ENCODE data around the gene FOXP2.
"Not testable (repeated sequence)": the region's sequence is repeated elsewhere in the genome, so short reads cannot be mapped to it uniquely, and the experiment has no call there.

DNA sequence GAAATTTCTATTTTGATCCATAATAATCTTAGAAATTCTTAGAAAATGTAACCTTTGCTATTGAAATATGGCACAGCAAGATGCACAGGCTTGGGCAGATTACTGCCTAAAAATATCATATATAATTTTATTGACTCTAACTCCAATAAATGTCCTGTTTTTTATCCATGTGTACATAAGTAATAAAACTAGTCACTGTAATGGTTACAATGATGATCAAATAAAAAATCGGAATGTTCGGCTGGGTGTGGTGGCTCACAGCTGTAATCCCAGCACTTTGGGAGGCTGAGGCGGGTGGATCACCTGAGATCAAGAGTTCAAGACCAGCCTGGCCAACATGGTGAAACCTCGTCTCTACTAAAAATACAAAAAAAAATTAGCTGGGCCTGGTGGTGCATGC lies 26.3 kb downstream of the FOXP2 start:
- TF ChIP-seq CTCF (conservative IDR thresholded peaks at IDR 0.05); ZFX (IDR thresholded peaks at IDR 0.05): not testable (repeated sequence)
